LNCAP (cell line): Measurements from ENCODE around the gene PLEKHG3.

Source experiments
- CTCF ChIP-seq: fragments of 450-650 bp; IDR thresholded peaks from 2 replicates; pipeline ENCODE4 v1.5.1; 2017; ENCODE audit warnings: mild to moderate bottlenecking

The PLEKHG3 gene

GRCh38 chr14:64706119-64706592, 1.9 kb downstream of the PLEKHG3 start:
- TF ChIP-seq CTCF, result no peak

GRCh38 chr14:64706593-64707193, 2.5 kb downstream of the PLEKHG3 start:
- no peak for TF ChIP-seq CTCF

- TF ChIP-seq CTCF, result no peak
Observed at GRCh38 chr14:64707661-64708060, 3.4 kb downstream of the PLEKHG3 start.

GRCh38 chr14:64708148-64709004, 4.2 kb downstream of the PLEKHG3 start:
- no peak for TF ChIP-seq CTCF

GRCh38 chr14:64709126-64709525, 4.9 kb downstream of the PLEKHG3 start:
- no peak for TF ChIP-seq CTCF

- TF ChIP-seq CTCF, result no peak
Observed at GRCh38 chr14:64711039-64711438, 6.8 kb downstream of the PLEKHG3 start.

- TF ChIP-seq CTCF, result no peak
Observed at GRCh38 chr14:64713677-64714076, 9.5 kb downstream of the PLEKHG3 start.
